PC-9 (cell line): ENCODE measurements around the gene EEF1AKMT3.

Source experiments
- CTCF ChIP-seq: fragments of 200-600 bp; sonication (generic); conservative IDR thresholded peaks from 2 replicates; pipeline ENCODE4 v1.6.1; 2017; ENCODE audit warnings: mixed run types, antibody characterized with exemption, mild to moderate bottlenecking, moderate library complexity
- EZH2 ChIP-seq: fragments of 200-600 bp; sonication (generic); IDR thresholded peaks from 2 replicates; pipeline ENCODE4 v1.8.0; 2017; ENCODE audit warnings: antibody characterized with exemption, low read depth

GRCh38 chr12:57807285-57807684, 34.9 kb downstream of the EEF1AKMT3 start:
- no peak for TF ChIP-seq CTCF
- no peak for TF ChIP-seq EZH2
